Activated T-cell treated with anti-CD3 and anti-CD28 coated beads, Interleukin-2, amount 50 U/mL, for 72 hours (primary cell): ENCODE results near the gene PHC3. TPM values are rescaled to one million over a fixed set of nuclear protein-coding genes. Genes with fewer than 3 reads are reported as not detected.
"Not testable (repeated sequence)": the region's sequence is repeated elsewhere in the genome, so short reads cannot be mapped to it uniquely, and the experiment has no call there.

ENCODE experiments used
- ATAC-seq, 2 donors: fragments of 150-1000 bp; cut with Tn5 transposase; replicated peaks in 1 of 2; 2 replicates each; pipeline ENCODE4 v1.10.0; 2021; ENCODE audit warnings: moderate library complexity in 2 of 2, mild to moderate bottlenecking in 1 of 2
- DNase-seq, 2 donors: peaks; one replicate each; pipeline ENCODE4 v3.0.0; 2021 to 2022; ENCODE audit warnings: mixed read lengths in 1 of 2
- H3K27ac Mint-ChIP-seq: one replicate; pipeline ENCODE4 v1.8.0; 2022; ENCODE audit warnings: mild to moderate bottlenecking, moderate library complexity, mixed read lengths
- H3K27me3 Mint-ChIP-seq: one replicate; pipeline ENCODE4 v1.8.0; 2022; ENCODE audit warnings: low read depth, mixed read lengths
- H3K36me3 Mint-ChIP-seq, 2 donors: one replicate each; pipeline ENCODE4 v1.8.0; 2022; ENCODE audit warnings: mixed read lengths in 2 of 2, mild to moderate bottlenecking in 1 of 2; ENCODE audit not compliant: insufficient read depth in 2 of 2
- H3K4me1 Mint-ChIP-seq: one replicate; pipeline ENCODE4 v1.8.0; 2022; ENCODE audit warnings: low read depth, mixed read lengths
- H3K4me3 Mint-ChIP-seq, 2 donors: one replicate each; pipeline ENCODE4 v1.8.0; 2022; ENCODE audit warnings: mild to moderate bottlenecking in 2 of 2, mixed read lengths in 2 of 2, moderate library complexity in 2 of 2
- H3K9me3 Mint-ChIP-seq, 2 donors: one replicate each; pipeline ENCODE4 v1.8.0; 2022; ENCODE audit warnings: mixed read lengths in 2 of 2
- total RNA-seq, 2 donors: library from RNA; stranded (reverse); gene quantifications; one replicate each; pipeline ENCODE4 v1.2.3, GENCODE V29; 2022

PHC3 gene
- total RNA-seq, 2 donors from 2014 or later: 71.1 to 71.6 TPM

- not testable (repeated sequence) for H3K4me1 Mint-ChIP-seq, ATAC-seq, H3K9me3 Mint-ChIP-seq, DNase-seq, H3K27ac Mint-ChIP-seq, H3K4me3 Mint-ChIP-seq, H3K36me3 Mint-ChIP-seq, H3K27me3 Mint-ChIP-seq
These were observed 24.7 kb upstream of the PHC3 start for GRCh38 chr3:170206164-170206762.

- H3K36me3 Mint-ChIP-seq: no peaks in the 10 kb centered on the region
- no peaks in the 10 kb centered on the region for H3K9me3 Mint-ChIP-seq
- H3K27me3 Mint-ChIP-seq: peaks cover 8% of the 10 kb centered on the region
- H3K4me3 Mint-ChIP-seq: no peak overlapping the region
- no peaks in the 10 kb centered on the region for H3K4me1 Mint-ChIP-seq
- no peak overlapping the region for H3K27ac Mint-ChIP-seq
- no peak for DNase-seq
- ATAC-seq: peak in 1 of 2 donors; percentile 67
These were observed 23.8 kb upstream of the PHC3 start for GRCh38 chr3:170205302-170205701.

GRCh38 chr3:170204509-170204908 is 23.0 kb upstream of the PHC3 start:
- no peak for DNase-seq
- peaks cover 8% of the 10 kb centered on the region for H3K27me3 Mint-ChIP-seq
- no peak overlapping the region for H3K4me3 Mint-ChIP-seq
- H3K36me3 Mint-ChIP-seq: no peaks in the 10 kb centered on the region
- H3K9me3 Mint-ChIP-seq: no peaks in the 10 kb centered on the region
- no peaks in the 10 kb centered on the region for H3K4me1 Mint-ChIP-seq
- H3K27ac Mint-ChIP-seq: no peak overlapping the region
- ATAC-seq: no peak

DNA sequence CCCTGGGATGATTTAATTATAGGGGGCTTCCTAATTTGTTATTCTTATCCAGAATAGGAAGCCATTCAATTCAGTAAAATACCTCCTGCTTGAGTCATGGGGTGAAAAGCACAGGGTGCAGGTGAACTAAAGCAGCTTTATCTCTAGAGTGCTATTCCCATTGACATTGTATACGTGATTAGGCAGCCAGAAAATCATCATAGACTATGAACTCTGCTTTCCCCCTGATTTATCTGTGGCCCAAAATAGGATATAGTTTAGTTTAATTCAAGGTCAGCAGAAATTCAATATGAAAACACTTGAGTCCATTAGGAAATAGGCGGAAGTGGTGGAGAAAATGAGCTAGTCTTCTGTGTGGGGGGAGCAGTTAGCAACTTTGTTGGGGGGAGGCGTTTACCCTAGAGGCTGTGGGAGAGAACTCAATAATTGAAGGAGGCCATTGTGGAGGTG is 22.5 kb upstream of the PHC3 start:
- H3K27ac Mint-ChIP-seq: no peak overlapping the region
- ATAC-seq: peak in 1 of 2 donors; percentile 30
- H3K9me3 Mint-ChIP-seq: no peaks in the 10 kb centered on the region
- peaks cover 8% of the 10 kb centered on the region for H3K27me3 Mint-ChIP-seq
- H3K36me3 Mint-ChIP-seq: no peaks in the 10 kb centered on the region
- H3K4me1 Mint-ChIP-seq: no peaks in the 10 kb centered on the region
- no peak for DNase-seq
- H3K4me3 Mint-ChIP-seq: peak overlapping the region in 1 of 2 donors; percentile 47

DNA sequence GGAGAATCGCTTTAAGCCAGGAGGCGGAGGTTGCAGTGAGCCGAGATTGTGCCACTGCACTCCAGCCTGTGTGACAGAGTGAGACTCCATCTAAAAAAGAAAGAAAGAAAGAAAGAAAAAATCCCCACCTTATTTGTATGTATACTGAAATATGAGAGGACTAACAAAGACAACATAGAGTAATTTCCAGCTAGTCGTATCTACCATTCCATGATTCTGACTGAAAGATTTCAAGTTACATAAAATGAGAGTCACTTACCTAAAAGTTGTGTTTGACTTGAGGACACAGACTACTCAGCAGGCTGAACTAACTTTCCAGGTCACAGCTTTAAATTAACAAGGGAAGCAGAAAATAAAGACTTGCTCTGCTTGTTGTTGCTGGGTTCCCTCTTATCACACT is 21.9 kb upstream of the PHC3 start:
- H3K4me1 Mint-ChIP-seq: no peaks in the 10 kb centered on the region
- ATAC-seq (peak in 1 of 2 donors; percentile 83), DNase-seq (no peak)
- peaks cover 8% of the 10 kb centered on the region for H3K27me3 Mint-ChIP-seq
- peak overlapping the region in 1 of 2 donors; percentile 47 for H3K4me3 Mint-ChIP-seq
- no peaks in the 10 kb centered on the region for H3K9me3 Mint-ChIP-seq
- no peak overlapping the region for H3K27ac Mint-ChIP-seq
- H3K36me3 Mint-ChIP-seq: no peaks in the 10 kb centered on the region

DNA sequence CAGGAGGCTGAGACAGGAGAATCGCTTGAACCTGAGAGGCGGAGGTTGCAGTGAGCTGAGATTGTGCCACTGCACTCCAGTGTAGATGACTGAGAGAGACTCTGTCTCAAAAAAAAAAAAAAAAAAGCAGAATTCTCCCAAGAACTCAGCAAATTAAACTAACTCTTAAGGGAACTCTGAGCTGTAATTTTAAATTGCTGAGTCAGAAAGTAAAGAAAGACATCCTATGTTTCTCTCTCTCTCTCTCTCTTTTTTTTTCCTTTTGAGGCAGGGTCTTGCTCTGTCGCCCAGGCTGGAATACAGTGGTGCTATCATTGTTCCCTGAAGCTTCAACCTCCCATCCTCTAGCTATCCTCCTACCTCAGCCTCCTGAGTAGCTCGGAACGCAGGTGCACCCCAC is 20.0 kb upstream of the PHC3 start:
- DNase-seq: no peak

DNA sequence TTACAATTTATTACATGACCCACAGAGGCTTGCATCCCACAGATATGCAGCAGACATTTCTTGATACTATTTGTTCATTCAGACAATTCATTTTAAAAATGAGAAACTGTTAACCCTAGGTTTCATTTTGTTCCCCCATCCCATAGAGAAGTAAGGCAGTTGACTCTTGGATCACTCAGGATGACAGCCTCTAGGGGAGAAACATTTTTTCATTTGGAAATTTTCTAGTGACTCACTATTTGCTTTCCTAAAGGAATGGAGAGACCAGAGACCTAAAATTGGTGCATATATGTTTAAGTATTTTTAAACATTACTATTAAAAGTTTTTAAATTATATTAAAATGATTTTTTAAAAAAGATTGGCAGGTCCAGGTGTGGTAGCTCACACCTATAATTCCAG is 19.5 kb upstream of the PHC3 start:
- H3K4me1 Mint-ChIP-seq: no peaks in the 10 kb centered on the region
- ATAC-seq: no peak
- H3K9me3 Mint-ChIP-seq: no peaks in the 10 kb centered on the region
- H3K27ac Mint-ChIP-seq: no peak overlapping the region
- peaks cover 8% of the 10 kb centered on the region for H3K27me3 Mint-ChIP-seq
- no peak overlapping the region for H3K4me3 Mint-ChIP-seq
- DNase-seq: no peak
- H3K36me3 Mint-ChIP-seq: no peaks in the 10 kb centered on the region

More for the DNA sequence above, 20.0 kb upstream of the PHC3 start:
- Mint-ChIP-seq H3K9me3 (no peaks in the 10 kb centered on the region), H3K27ac (no peak overlapping the region), H3K27me3 (peaks cover 8% of the 10 kb centered on the region), H3K36me3 (no peaks in the 10 kb centered on the region), H3K4me3 (no peak overlapping the region), H3K4me1 (no peaks in the 10 kb centered on the region)
- ATAC-seq: no peak

DNA sequence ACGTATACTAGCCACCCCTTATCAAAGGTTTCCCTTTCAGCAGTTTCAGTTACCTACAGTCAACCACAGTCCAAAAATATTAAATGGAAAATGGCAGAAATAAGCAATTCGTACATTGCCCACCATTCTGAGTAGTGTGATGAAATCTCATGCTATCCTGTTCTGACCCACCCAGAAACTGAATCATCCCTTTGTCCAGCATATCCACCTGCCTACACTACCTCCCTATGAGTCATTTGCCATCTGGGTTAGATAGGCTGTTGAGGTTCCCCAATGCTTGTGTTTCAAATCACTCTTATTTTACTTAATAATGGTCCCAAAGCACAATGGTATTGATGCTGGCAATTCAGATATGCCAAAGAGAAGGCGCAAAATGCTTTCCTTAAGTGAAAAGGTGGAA is 15.3 kb upstream of the PHC3 start:
- Mint-ChIP-seq H3K36me3 (no peaks in the 10 kb centered on the region), H3K27me3 (no peaks in the 10 kb centered on the region), H3K4me1 (no peaks in the 10 kb centered on the region), H3K9me3 (no peaks in the 10 kb centered on the region), H3K4me3 (no peak overlapping the region), H3K27ac (no peak overlapping the region)
- peak in 1 of 2 donors; percentile 35 for ATAC-seq
- DNase-seq: no peak

DNA sequence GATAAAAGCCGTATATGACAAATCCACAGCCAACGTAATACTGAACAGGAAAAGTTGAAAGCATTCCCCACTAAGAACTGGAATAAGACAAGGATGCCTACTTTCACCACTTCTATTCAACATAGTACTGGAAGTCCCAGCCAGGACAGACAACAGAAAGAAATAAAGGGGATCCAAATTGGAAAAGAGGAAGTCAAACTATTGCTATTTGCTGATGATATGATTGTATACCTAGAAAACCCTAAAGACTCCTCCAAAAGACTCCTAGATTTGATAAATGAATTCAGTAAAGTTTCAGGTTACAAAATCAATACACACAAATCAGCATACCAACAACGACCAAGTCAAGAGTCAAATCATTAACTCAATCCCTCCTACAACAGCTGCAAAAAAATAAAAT is 14.2 kb upstream of the PHC3 start:
- H3K36me3 Mint-ChIP-seq, H3K4me1 Mint-ChIP-seq, H3K27me3 Mint-ChIP-seq, H3K4me3 Mint-ChIP-seq, DNase-seq, H3K27ac Mint-ChIP-seq, ATAC-seq, H3K9me3 Mint-ChIP-seq: not testable (repeated sequence)

- DNase-seq (no peak), ATAC-seq (peak; percentile 12 to 51)
- H3K4me1 Mint-ChIP-seq: peaks cover 8% of the 10 kb centered on the region
- H3K36me3 Mint-ChIP-seq: no peaks in the 10 kb centered on the region
- H3K4me3 Mint-ChIP-seq: peak overlapping the region in 1 of 2 donors; percentile 17
- H3K9me3 Mint-ChIP-seq: no peaks in the 10 kb centered on the region
- no peaks in the 10 kb centered on the region for H3K27me3 Mint-ChIP-seq
- no peak overlapping the region for H3K27ac Mint-ChIP-seq
These were observed 8.1 kb upstream of the PHC3 start for GRCh38 chr3:170189398-170190256.

DNA sequence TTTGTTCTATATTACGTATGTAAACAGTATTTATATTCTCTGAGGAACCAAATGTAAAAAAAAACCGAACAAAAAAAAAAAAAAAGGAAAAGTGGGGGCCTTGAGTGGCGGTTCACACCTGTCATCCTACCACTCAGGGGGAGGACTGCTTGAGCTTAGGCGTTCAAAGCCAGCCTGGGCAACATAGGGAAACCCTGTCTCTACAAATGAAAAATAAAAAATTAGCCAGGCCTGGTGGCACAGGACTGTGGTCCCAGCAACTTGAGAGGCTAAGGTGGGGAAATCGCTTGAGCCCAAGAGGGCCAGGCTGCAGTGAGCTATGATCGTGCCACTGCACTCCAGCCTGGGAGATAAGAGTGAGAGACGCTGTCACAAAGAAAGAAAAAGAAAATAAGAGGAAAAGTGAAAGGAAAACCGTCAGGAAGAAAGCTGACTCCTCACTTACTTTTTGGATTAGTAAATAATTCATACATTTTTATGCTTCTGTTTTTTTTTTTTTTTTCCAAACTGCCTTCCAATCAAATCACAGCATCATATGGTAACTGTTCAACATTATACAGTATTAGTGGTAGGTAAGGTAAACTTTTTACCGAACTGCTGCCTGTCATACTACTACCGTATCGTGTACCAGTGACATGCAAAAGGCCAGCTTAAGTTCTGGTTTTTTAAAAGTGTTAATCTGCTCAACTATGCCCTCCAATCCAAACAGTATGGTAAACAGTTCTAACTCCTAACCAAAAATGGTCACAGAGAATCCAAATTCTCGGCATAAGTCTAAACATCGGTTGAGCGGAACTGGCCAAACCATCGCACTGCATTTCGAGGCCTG is 1.2 kb downstream of the PHC3 start:
- peak; percentile 40 for ATAC-seq
- Mint-ChIP-seq H3K4me3 (peak overlapping the region; percentile 94 to 96), H3K27me3 (no peaks in the 10 kb centered on the region), H3K36me3 (peaks cover 5 to 19% of the 10 kb centered on the region in 2 donors), H3K4me1 (peaks cover 32% of the 10 kb centered on the region), H3K27ac (peak overlapping the region; percentile 99), H3K9me3 (no peaks in the 10 kb centered on the region)
- no peak for DNase-seq

GRCh38 chr3:170179432-170179831 is 2.1 kb downstream of the PHC3 start:
- no peaks in the 10 kb centered on the region for H3K27me3 Mint-ChIP-seq
- H3K4me1 Mint-ChIP-seq: peaks cover 40% of the 10 kb centered on the region
- DNase-seq (no peak), ATAC-seq (no peak)
- H3K27ac Mint-ChIP-seq: peak overlapping the region; percentile 99
- H3K4me3 Mint-ChIP-seq: peak overlapping the region; percentile 94 to 96
- H3K9me3 Mint-ChIP-seq: no peaks in the 10 kb centered on the region
- H3K36me3 Mint-ChIP-seq: peaks cover 8 to 27% of the 10 kb centered on the region in 2 donors

DNA sequence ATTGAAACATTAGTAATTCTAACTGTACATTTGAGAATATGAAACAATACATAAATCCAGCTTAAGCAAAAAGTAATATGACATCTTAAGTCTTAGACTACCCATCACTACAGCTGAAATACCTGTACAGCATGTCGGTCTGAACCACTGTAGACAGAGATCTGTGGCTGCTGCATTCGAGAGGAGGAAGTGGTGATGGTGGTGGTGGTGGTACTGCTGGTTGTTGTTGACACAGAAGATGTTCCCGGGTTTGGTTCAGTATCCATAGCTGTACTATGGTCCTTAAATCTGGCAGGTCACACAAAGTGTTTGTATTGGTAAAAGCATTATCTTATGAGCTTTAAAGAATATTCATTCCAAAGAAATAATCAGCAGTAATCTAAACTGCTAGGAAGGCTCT is 2.9 kb downstream of the PHC3 start:
- no peaks in the 10 kb centered on the region for H3K9me3 Mint-ChIP-seq
- DNase-seq (peak; percentile 69 to 71), ATAC-seq (peak; percentile 52 to 53)
- peaks cover 8 to 27% of the 10 kb centered on the region in 2 donors for H3K36me3 Mint-ChIP-seq
- H3K4me3 Mint-ChIP-seq: peak overlapping the region; percentile 74 to 96
- H3K4me1 Mint-ChIP-seq: peaks cover 44% of the 10 kb centered on the region
- peak overlapping the region; percentile 70 for H3K27ac Mint-ChIP-seq
- H3K27me3 Mint-ChIP-seq: no peaks in the 10 kb centered on the region
